SU-DHL-6 (cell line): ENCODE measurements around the gene PHKB.
"Not testable (repeated sequence)": the region's sequence is repeated elsewhere in the genome, so short reads cannot be mapped to it uniquely, and the experiment has no call there.

Experiments
- H2AFZ ChIP-seq: fragments of 200-600 bp; sonication (generic); 2 replicates; pipeline ENCODE4 v1.6.1; 2014; ENCODE audit warnings: low read depth, mild to moderate bottlenecking, moderate library complexity, mixed read lengths, antibody characterized with exemption, low read length; ENCODE audit not compliant: severe bottlenecking
- H3F3A ChIP-seq: fragments of 200-600 bp; shearing (Covaris generic); 2 replicates; pipeline ENCODE4 v1.6.0; 2016; ENCODE audit warnings: antibody characterized with exemption, mild to moderate bottlenecking; ENCODE audit not compliant: insufficient read depth
- H3K27ac ChIP-seq: fragments of 200-600 bp; sonication (generic); 2 replicates; pipeline ENCODE4 v1.5.1; 2016; ENCODE audit warnings: low read depth, mild to moderate bottlenecking, low read length, moderate library complexity, mixed read lengths
- H3K27me3 ChIP-seq: fragments of 200-600 bp; sonication (generic), shearing (Covaris generic); 2 replicates; pipeline ENCODE4 v1.6.0; 2014; ENCODE audit warnings: mild to moderate bottlenecking, low read length
- H3K36me3 ChIP-seq: fragments of 200-600 bp; sonication (generic); 2 replicates; pipeline ENCODE4 v1.6.1; 2014; ENCODE audit warnings: mild to moderate bottlenecking, low read length, mixed read lengths
- H3K4me2 ChIP-seq: fragments of 300-600, 200-600 bp; shearing (Covaris generic), sonication (generic); 2 replicates; pipeline ENCODE4 v1.6.0; 2014; ENCODE audit warnings: low read length, low read depth, mild to moderate bottlenecking; ENCODE audit not compliant: poor library complexity, severe bottlenecking
- H3K4me3 ChIP-seq: fragments of 200-600 bp; sonication (generic); 2 replicates; pipeline ENCODE4 v1.5.1; 2014; ENCODE audit warnings: antibody characterized with exemption, low read length, mild to moderate bottlenecking, mixed read lengths; ENCODE audit not compliant: insufficient read depth, poor library complexity, severe bottlenecking
- H3K79me2 ChIP-seq: fragments of 200-600 bp; sonication (generic); 2 replicates; pipeline ENCODE4 v1.6.1; 2014; ENCODE audit warnings: mild to moderate bottlenecking, low read length, moderate library complexity; ENCODE audit not compliant: insufficient read depth
- H3K9ac ChIP-seq: fragments of 200-600 bp; sonication (generic); 2 replicates; pipeline ENCODE4 v1.7.0; 2014; ENCODE audit warnings: mild to moderate bottlenecking, low read length
- H3K9me2 ChIP-seq: fragments of 200-600 bp; sonication (generic); replicated peaks from 2 replicates; pipeline ENCODE4 v1.6.1; 2014; ENCODE audit warnings: low read length; ENCODE audit not compliant: insufficient read depth
- H3K9me3 ChIP-seq: fragments of 200-600 bp; sonication (generic); 2 replicates; pipeline ENCODE4 v1.6.1; 2014; ENCODE audit warnings: low read length, mixed read lengths; ENCODE audit not compliant: insufficient read depth
- H4K20me1 ChIP-seq: fragments of 200-600 bp; sonication (generic); 2 replicates; pipeline ENCODE4 v1.6.1; 2014; ENCODE audit warnings: low read depth, mild to moderate bottlenecking, antibody characterized with exemption, low read length, moderate library complexity, mixed read lengths
- CTCF ChIP-seq: fragments of 200-600 bp; sonication (generic); IDR thresholded peaks from one replicate; pipeline ENCODE4 v1.5.1; 2017; ENCODE audit warnings: antibody characterized with exemption, mild to moderate bottlenecking, low read length, moderate library complexity; ENCODE audit not compliant: insufficient read depth, poor library complexity, severe bottlenecking
- EZH2phosphoT487 ChIP-seq: fragments of 200-600 bp; sonication (generic), shearing (Covaris generic); conservative IDR thresholded peaks from 2 replicates; pipeline ENCODE4 v1.6.1; 2018; ENCODE audit warnings: mild to moderate bottlenecking, antibody characterized with exemption, low read length, moderate library complexity, mixed read lengths

PHKB gene

GRCh38 chr16:47538472-47538871, 77.3 kb downstream of the PHKB start:
- no peak overlapping the region for H3K4me2 ChIP-seq
- no peak overlapping the region for H3K9ac ChIP-seq
- no peaks in the 10 kb centered on the region for H4K20me1 ChIP-seq
- 0 out of 2 replicates have a peak, but pooled peaks cover 6% of the 10 kb centered on the region for H3K9me3 ChIP-seq
- H3F3A ChIP-seq, result 0 out of 2 replicates have a peak, but pooled peaks cover 4% of the 10 kb centered on the region
- TF ChIP-seq EZH2phosphoT487 (no peak), CTCF (no peak)
- H3K27me3 ChIP-seq, result no peaks in the 10 kb centered on the region
- H3K9me2 ChIP-seq, result no peaks in the 10 kb centered on the region
- H3K4me3 ChIP-seq, result no peak overlapping the region
- H3K36me3 ChIP-seq, result peaks cover 10% of the 10 kb centered on the region
- no peak overlapping the region for H3K27ac ChIP-seq
- H2AFZ ChIP-seq, result no peak overlapping the region
- H3K79me2 ChIP-seq, result no peaks in the 10 kb centered on the region; the same call in 1 of the 2 replicates

GRCh38 chr16:47539707-47540670, 78.9 kb downstream of the PHKB start:
- H3K79me2 ChIP-seq, H3K9me2 ChIP-seq, H3K27ac ChIP-seq, H3K27me3 ChIP-seq, H4K20me1 ChIP-seq, H3K9me3 ChIP-seq, H2AFZ ChIP-seq, H3F3A ChIP-seq, H3K9ac ChIP-seq, H3K4me3 ChIP-seq, H3K4me2 ChIP-seq: not testable (repeated sequence)
- H3K36me3 ChIP-seq, result peaks cover 10% of the 10 kb centered on the region

GRCh38 chr16:47541135-47541534, 80.0 kb downstream of the PHKB start:
- not testable (repeated sequence) for H3K4me3 ChIP-seq, H3F3A ChIP-seq, H3K27ac ChIP-seq, H3K79me2 ChIP-seq, H3K4me2 ChIP-seq, H2AFZ ChIP-seq, H3K9me2 ChIP-seq, H4K20me1 ChIP-seq, H3K27me3 ChIP-seq, H3K9me3 ChIP-seq, H3K9ac ChIP-seq
- peaks cover 10% of the 10 kb centered on the region for H3K36me3 ChIP-seq

GRCh38 chr16:47544255-47544654, 83.1 kb downstream of the PHKB start:
- not testable (repeated sequence) for H3K27ac ChIP-seq, H3K4me3 ChIP-seq, H3K27me3 ChIP-seq, H3K9me3 ChIP-seq, H3K9ac ChIP-seq, H3F3A ChIP-seq, H4K20me1 ChIP-seq, H2AFZ ChIP-seq, H3K4me2 ChIP-seq, H3K79me2 ChIP-seq, H3K9me2 ChIP-seq
- peaks cover 10% of the 10 kb centered on the region for H3K36me3 ChIP-seq

GRCh38 chr16:47551185-47551584, 90.1 kb downstream of the PHKB start:
- H3K4me3 ChIP-seq, H3K79me2 ChIP-seq, H3K27ac ChIP-seq, H3K9ac ChIP-seq, H3K9me2 ChIP-seq, H2AFZ ChIP-seq, H3F3A ChIP-seq, H4K20me1 ChIP-seq, H3K4me2 ChIP-seq, H3K27me3 ChIP-seq, H3K9me3 ChIP-seq: not testable (repeated sequence)
- H3K36me3 ChIP-seq, result peaks cover 10% of the 10 kb centered on the region; the same call in 1 of the 2 replicates

GRCh38 chr16:47551767-47552166, 90.6 kb downstream of the PHKB start:
- H3K9ac ChIP-seq, H3K27me3 ChIP-seq, H3F3A ChIP-seq, H3K9me3 ChIP-seq, H3K79me2 ChIP-seq, H3K4me3 ChIP-seq, H4K20me1 ChIP-seq, H2AFZ ChIP-seq, H3K9me2 ChIP-seq, H3K27ac ChIP-seq, H3K4me2 ChIP-seq: not testable (repeated sequence)
- peaks cover 10% of the 10 kb centered on the region; the same call in 1 of the 2 replicates for H3K36me3 ChIP-seq
